Kasumi-1 (cell line): ENCODE measurements around the gene CD37.
"Not testable (repeated sequence)": the region's sequence is repeated elsewhere in the genome, so short reads cannot be mapped to it uniquely, and the experiment has no call there.

Source experiments
- DNase-seq, 2 experiments: peaks; one replicate each; lab custom pipeline; 2025; lab: John Stamatoyannopoulos, UW

CD37 gene

GRCh38 chr19:49347835-49348234 is 12.6 kb downstream of the CD37 start:
- peak in 1 of 2 experiments; percentile 55 for DNase-seq

GRCh38 chr19:49348305-49349189 is 13.3 kb downstream of the CD37 start:
- DNase-seq = no peak

- no peak for DNase-seq
These were observed 14.4 kb downstream of the CD37 start for GRCh38 chr19:49349567-49349966.

GRCh38 chr19:49355909-49356353 is 20.7 kb downstream of the CD37 start:
- DNase-seq = peak; percentile 42 to 49

- DNase-seq = no peak
These were observed 21.2 kb downstream of the CD37 start for GRCh38 chr19:49356382-49356781.

GRCh38 chr19:49357186-49357585 is 22.0 kb downstream of the CD37 start:
- DNase-seq = no peak

- DNase-seq = no peak
These were observed 24.9 kb downstream of the CD37 start for GRCh38 chr19:49359851-49360820.

GRCh38 chr19:49361438-49362047 is 26.3 kb downstream of the CD37 start:
- DNase-seq = peak in 1 of 2 experiments; percentile 20

- peak in 1 of 2 experiments; percentile 35 for DNase-seq
These were observed 27.1 kb downstream of the CD37 start, which contains the start of gene TEAD2 for GRCh38 chr19:49362048-49362928. TEAD2 (minus strand) TSS chr19:49362416; CDS start chr19:49360075, 2,341 bp downstream.

- DNase-seq = no peak
These were observed 27.7 kb downstream of the CD37 start for GRCh38 chr19:49362929-49363267.

- DNase-seq = peak; percentile 91 to 95
These were observed 28.3 kb downstream of the CD37 start, which contains the start of gene DKKL1 for GRCh38 chr19:49363268-49364082. DKKL1 (plus strand) TSS chr19:49363877; CDS start chr19:49363999, 122 bp downstream.

- no peak for DNase-seq
These were observed 29.0 kb downstream of the CD37 start for GRCh38 chr19:49364083-49364737.

- no peak for DNase-seq
These were observed 30.9 kb downstream of the CD37 start for GRCh38 chr19:49366110-49366509.

- peak; percentile 85 to 92 for DNase-seq
These were observed 33.6 kb downstream of the CD37 start for GRCh38 chr19:49368711-49369358.

GRCh38 chr19:49371184-49371583 is 36.0 kb downstream of the CD37 start:
- DNase-seq = no peak

- DNase-seq = not testable (repeated sequence)
These were observed 38.0 kb downstream of the CD37 start for GRCh38 chr19:49373174-49373573.

GRCh38 chr19:49374665-49375434 is 39.6 kb downstream of the CD37 start:
- no peak for DNase-seq

- no peak for DNase-seq
These were observed 43.3 kb downstream of the CD37 start for GRCh38 chr19:49378512-49378911.
